AG20443 (cell line): ENCODE measurements around the gene FAAP100.
"Not testable (repeated sequence)": the region's sequence is repeated elsewhere in the genome, so short reads cannot be mapped to it uniquely, and the experiment has no call there.

Experiments used
- DNase-seq: peaks from one replicate; pipeline ENCODE4 v3.0.0; 2012; ENCODE audit warnings: low spot score, mixed read lengths

The FAAP100 gene

DNA sequence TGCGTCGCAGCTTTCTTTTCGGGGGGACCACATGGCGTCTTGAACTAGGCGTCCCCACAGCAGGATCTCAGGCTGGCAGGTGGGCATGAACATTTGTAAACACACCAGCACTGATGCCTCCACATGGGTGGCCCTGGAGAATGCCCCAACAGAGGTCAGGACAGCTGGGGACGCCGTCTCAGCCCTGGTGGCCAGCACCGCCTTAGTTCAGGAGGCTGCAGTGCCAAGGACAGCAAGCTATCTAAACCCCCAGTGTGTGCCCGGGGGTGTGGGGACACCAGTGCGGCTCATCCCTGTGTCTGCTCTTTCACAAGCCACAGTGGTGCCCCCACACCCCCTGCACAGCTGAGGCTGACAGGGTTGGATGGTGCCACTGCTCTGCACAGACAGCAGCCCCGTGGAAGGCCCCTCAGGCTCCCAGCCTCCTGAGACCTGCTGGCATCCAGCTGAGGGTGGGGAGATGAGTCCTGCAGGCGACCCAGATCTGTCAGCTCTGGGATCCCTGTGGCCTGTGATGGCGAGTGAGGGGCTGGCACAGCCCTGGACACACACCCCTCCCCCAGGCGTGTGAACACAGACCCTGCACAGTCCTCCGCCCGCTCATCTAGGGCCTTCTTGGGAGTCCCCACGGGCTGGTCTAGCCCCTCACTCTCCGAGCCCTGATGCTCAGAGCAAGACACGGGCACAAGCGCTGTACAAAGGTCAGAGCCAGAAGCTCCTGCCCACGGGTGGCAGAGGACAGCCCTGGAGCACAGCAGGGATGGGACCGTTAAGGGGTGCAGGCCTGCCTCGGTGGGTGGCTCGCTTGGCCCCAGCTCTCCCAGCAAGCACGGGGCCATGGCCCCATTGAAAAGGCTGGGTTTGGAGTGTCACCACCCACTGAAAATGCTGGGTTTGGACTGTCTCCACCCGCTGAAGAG, 13.2 kb downstream of the FAAP100 start:
- no peak for DNase-seq

DNA sequence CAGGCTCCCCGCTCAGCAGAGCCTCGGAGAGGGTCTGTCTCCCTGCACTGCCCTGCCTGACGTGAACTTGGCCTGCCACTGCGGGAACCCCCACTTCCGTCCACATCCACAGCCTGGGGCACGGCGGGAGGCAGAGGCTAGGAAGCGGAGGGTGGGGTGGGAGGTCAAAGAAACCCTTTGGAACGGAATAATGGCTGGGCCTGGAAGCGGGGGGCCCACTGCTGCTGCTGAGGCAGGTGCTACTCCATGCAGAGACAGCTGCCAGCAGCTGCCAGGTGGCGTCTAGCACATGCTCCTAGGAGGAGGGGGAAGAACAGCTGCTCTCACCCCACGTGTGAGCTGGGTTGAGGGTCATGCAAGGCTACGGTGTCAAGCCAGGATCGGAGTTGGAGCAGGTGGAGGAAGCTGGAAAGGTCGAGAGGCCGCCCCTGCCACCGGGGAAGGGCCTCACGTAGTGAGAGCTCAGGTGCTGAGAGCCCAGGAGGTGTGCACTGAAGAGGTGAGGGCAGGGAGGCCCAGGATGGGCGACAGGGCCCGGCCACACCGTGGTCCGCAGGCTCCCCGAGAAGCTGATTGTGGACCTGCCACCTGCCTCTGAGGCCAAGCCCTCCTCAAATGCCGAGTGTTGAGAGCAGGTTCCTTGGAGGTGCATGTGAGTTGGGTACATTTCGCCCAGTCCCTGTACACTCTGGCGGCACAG, 14.1 kb downstream of the FAAP100 start:
- no peak for DNase-seq

DNA sequence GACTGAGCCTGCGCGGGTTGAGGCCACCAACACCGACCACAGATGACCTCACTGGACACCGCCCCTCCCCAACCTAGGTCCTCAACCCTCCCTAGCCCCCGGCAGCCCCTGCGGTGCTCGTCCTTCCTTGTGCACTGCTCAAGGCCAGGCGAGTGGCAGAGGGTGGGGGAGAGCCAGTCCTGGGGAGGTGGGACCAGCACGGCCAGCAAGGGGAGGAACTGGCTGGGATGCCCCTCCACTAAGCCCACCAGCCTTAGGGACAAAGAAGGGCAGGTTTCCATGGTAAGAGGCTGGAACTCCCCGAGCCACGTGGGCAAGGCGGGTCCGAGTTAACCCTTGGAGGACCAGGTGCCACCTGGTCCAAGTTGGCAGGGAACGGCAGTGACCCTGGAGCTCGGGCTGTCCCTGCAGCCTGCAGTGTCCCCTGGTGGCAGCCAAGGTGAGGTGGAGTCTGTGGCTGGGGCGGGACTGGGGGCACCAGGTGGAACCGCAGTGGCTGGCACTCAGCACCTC, 14.8 kb downstream of the FAAP100 start:
- DNase-seq = no peak

DNA sequence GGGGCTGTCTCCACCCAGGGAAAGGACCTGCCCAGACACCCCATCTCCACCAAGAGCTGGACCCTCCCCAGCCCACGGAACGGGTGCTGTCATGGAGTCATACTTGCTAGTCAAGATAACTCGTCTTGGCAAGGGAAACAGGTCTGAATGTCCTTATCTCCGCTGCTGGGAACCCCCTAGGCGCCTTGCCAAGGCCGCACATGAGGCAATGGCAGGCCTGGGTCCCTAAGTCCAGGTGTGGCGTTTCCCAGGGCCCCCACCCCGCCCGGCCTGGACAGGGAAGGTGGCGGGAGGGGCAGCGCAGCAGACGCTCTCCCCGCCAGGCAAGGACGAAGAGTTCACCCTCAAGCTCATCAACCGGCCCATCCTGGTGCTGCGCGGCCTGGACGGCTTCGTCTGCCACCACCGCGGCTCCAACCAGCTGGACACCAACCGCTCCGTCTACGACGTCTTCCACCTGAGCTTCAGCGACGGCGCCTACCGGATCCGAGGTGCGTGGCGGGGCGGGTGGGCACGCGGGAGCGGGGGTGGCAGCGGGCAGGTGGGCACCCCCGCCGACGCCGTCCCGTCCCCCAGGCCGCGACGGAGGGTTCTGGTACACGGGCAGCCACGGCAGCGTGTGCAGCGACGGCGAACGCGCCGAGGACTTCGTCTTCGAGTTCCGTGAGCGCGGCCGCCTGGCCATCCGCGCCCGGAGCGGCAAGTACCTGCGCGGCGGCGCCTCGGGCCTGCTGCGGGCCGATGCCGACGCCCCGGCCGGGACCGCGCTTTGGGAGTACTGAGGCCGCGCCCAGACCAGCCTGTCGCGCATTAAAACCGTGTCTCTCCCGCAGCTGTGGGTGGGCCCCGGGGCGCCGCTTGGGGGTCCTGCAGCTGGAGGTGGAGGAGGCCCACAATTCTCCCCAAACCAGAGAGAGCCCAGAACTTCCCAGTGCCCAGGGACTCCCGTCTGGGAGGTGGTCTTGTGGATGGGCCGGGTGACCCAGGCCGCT, 15.6 kb downstream of the FAAP100 start:
- no peak for DNase-seq

DNA sequence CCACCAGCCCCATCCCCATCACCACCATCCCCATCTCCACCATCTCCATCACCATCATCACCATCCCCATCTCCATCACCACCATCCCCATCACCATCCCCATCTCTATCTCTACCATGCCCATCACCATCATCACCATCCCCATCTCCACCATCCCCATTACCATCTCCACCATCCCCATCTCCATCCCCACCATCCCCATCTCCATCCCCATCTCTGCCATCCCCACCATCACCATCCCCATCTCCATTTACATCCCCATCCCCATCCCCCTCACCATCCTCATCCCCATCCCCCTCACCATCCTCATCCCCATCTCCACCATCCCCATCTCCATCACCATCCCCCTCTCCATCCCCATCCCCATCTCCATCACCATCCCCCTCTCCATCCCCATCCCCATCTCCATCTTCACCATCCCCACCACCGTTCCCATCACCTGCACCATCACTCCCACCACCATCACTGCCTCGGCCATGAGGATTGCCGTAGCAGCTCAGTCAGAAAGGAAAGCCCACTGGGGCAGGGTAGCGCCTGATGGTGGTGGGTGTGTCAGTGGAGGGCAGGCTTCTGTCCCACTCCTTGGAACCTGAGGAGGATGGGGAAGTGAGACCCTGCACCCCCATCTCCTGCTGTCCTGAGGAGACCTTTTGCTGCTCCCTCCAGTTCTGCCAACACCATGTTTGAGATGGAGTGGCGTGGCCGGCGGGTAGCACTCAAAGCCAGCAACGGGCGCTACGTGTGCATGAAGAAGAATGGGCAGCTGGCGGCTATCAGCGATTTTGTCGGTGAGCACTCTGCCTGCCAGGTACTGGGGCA, 16.5 kb downstream of the FAAP100 start:
- DNase-seq = no peak

DNA sequence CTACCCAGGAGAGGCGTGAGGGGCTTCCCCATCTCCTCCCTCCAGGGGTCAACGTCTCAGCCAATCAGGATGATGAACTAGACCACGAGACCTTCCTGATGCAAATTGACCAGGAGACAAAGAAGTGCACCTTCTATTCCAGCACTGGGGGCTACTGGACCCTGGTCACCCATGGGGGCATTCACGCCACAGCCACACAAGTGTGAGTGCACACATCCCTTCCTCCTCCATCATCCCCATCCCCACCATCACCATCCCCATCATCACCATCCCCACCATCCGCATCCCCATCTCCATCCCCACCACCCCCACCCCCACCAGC, 17.2 kb downstream of the FAAP100 start:
- DNase-seq = no peak

DNA sequence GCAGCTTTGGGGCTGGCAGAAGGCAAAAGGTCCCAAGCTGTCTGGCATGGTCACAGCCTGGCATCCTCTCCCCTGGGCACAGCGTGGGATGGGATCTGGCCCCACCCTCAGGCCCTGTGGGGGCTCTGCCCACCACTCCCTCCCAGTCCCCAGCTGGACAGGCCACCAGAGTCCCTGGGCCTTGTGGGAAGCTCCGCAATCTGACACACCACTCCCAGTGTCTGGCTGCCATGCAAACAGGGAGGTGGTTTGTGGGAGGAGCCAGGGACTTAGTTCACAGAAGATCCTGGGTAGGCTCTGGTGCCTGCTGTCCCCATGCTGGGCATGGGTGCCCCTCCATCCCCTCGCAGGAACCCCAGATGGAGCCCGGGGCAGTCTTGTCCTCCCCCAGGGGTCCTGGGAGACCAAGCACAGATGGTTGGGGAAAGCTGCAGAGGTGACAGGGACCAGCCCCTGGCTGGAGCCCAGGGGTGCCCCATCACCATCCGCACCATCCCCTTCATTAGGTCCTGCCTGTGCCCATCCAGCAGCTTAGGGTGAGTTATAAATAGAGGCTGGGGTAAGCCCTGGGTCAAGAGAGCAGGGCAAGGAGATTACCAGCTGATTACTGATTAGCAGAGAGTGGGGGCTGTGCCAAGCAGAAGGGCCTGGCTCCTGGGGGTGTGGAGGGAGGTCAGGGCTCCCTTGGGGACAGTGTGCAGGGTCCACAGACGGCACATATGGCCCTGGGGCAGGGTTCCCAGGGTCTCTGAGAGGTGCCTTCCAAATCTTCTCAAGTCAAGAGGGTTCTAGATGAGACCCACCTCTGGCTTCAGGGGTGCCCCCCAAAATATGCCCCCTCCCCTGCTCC, 17.8 kb downstream of the FAAP100 start:
- peak; percentile 64 for DNase-seq

DNA sequence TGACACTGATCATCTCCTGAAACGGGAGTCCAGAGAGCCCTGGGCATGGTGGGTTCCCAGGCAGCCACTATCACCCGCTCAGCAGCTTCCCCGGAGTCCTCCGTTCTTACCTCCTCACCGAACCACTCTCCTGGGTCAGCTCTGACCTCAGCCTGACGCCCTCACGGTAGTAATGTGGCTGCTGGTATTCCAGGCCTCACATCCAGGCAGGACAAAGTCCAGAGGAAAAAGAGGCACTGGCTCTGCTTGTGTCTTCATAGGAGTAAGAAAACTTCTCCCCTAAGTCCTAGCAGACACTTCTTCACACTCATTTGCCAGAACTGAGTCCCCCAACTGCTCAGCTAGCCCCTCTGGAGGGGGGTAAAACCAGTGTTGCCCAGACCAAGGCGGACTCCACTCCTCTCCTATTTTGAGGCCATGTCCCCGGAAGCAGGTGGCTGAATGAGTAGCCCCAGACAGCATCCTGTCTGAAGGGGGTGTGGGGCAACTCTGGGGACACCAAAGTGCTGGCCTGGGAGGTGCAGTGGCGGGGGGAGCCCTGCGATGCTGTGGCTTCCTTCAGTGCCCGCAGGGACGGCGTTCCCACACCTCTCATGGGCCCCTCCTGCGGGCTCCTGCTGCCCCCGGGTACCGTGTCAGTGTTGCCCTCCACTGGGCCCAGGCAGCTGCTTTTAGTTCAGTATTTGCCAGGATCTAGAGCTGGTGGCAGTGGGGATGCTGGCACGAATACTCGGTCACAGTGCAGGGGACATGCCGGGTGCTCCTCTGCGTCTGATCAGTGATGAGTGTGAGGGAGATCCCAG, 18.6 kb downstream of the FAAP100 start:
- DNase-seq = no peak

DNA sequence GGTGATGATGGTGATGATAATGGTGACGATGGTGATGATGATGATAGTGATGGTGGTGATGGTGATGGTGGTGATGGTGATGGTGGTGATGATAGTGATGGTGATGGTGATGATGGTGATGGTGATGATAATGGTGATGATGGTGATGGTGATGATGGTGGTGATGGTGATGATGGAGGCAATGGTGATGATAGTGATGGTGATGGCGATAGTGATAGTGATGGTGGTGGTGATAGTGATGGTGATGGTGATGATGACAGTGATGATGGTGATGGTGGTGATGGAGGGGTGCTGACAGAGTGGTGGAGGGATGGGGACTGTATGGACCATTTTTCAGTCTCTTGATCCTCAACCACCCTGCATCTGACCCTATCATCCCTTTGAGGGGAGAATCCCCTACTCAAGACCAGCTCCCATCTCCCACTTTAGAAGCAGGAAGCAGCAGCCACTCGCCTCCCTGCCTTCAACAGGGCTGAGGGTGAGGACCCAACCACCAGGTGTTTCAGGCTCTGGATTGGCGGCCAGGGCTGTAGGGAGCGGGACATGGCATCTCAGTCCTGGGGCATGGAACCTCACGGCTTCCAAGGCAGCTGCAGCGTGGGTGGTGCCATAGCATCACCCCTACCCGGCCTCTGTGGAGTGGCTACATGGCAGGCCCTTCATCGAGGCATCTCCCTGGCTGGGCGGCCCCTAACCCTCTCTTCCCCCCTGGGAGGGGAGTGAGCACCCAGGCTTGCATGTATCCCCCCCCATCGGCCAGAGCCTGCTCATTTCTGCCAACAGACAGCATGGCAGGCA, 19.5 kb downstream of the FAAP100 start:
- no peak for DNase-seq

DNA sequence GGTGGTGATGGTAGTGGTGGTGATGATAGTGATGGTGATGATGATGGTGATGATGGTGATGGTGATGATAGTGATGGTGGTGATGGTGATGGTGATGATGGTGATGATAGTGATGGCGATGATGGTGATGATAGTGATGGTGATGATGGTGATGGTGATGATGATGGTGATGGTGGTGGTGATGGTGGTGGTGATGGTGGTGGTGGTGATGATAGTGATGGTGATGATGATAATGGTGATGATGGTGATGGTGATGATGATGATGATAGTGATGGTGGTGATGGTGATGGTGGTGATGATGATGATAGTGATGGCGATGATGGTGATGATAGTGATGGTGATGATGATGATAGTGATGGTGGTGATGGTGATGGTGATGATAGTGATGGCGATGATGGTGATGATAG, 20.2 kb downstream of the FAAP100 start:
- DNase-seq = not testable (repeated sequence)

DNA sequence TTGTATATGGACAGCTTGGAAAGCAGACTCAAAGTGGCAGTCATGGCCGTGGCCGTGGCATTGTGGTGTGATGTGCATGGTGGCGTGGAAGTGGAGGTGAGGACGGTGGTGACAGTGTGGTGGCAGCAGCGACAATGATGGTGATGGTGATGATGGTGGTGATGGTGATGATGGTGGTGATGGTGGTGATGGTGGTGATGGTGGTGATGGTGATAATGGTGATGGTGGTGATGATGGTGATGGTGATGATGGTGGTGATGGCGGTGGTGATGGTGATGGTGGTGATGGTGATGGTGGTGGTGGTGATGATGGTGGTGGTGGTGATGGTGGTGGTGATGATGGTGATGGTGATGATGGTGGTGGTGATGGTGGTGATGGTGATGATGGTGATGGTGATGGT, 21.1 kb downstream of the FAAP100 start:
- not testable (repeated sequence) for DNase-seq

DNA sequence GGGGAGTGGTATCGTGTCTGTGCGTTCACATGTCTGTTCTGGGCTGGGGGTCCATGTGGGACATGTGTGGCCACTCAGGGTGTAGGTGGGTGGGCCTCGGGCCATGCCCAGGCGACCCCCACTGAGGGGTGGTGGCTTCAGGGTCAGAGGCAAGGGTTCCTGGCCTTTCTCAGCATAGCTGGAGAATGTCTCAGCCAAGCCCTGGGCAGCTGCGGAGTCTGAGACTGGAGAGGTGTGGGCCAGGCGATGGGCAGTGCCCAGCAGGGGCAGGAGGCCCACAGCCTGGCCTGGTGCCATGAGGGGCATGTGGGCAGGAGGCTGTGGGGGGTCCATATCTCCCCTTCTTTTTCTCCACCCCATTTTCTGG, 22.7 kb downstream of the FAAP100 start:
- no peak for DNase-seq

DNA sequence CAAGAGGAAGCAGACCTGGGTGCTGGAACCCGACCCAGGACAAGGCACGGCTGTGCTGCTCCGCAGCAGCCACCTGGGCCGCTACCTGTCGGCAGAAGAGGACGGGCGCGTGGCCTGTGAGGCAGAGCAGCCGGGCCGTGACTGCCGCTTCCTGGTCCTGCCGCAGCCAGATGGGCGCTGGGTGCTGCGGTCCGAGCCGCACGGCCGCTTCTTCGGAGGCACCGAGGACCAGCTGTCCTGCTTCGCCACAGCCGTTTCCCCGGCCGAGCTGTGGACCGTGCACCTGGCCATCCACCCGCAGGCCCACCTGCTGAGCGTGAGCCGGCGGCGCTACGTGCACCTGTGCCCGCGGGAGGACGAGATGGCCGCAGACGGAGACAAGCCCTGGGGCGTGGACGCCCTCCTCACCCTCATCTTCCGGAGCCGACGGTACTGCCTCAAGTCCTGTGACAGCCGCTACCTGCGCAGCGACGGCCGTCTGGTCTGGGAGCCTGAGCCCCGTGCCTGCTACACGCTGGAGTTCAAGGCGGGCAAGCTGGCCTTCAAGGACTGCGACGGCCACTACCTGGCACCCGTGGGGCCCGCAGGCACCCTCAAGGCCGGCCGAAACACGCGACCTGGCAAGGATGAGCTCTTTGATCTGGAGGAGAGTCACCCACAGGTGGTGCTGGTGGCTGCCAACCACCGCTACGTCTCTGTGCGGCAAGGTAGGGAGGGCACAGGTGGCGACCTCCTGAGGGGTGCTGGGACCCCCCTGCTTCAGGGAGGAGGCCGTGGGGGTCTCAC, 23.3 kb downstream of the FAAP100 start:
- no peak for DNase-seq

DNA sequence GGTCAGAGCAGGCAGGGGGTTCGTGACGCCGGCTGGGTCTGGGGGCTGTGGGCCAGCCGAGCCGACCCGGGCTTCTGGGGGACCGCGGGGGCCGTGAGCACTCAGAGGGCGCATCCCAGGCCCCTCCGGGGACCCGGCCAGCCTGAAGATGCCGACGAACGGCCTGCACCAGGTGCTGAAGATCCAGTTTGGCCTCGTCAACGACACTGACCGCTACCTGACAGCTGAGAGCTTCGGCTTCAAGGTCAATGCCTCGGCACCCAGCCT, 23.8 kb downstream of the FAAP100 start:
- no peak for DNase-seq

DNA sequence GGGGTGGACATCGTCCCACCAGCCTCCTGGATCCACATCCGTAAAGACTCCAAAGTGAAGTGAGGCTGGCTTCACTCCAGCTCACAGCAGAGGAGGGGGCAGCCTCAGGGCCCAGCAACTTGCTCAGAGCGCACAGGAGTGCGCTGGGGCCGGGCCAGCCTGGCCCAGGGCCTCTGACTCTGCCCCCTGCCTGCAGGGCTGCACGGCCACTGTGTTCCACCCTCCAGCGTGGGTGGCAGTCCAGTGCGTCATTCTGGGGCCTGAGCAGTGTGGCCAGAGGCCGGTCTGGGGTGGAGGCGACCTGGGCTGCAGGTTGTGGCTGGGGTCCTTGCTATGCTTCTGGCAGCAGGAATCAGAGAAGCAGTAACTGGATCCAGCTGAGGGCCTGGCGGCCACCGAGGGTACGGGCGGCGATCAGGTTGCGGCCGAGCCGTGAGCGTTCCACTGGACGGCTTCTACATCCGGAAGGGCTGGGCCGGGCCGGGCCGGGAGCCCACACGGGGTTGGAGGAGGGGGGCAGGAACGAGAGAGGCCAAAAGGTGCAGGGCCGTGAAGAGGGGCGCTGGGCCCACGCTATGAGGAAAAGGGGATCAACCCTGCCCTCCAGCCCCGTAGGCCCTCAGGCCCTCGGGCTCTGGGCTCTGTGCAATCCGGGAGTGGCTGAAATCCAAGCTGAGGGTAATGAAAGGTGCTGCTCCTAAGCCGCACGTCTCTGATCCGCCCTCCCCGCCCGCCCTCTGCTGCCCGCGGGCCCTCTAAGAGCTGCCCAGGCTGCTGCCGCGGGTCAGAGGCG, 24.4 kb downstream of the FAAP100 start, which contains the start of gene FSCN2:
Gene FSCN2 (plus strand): TSS at position 787 of the 793 bp plus-strand sequence. CDS start 155 bp downstream, outside the sequence.
- peak; percentile 65 for DNase-seq

DNA sequence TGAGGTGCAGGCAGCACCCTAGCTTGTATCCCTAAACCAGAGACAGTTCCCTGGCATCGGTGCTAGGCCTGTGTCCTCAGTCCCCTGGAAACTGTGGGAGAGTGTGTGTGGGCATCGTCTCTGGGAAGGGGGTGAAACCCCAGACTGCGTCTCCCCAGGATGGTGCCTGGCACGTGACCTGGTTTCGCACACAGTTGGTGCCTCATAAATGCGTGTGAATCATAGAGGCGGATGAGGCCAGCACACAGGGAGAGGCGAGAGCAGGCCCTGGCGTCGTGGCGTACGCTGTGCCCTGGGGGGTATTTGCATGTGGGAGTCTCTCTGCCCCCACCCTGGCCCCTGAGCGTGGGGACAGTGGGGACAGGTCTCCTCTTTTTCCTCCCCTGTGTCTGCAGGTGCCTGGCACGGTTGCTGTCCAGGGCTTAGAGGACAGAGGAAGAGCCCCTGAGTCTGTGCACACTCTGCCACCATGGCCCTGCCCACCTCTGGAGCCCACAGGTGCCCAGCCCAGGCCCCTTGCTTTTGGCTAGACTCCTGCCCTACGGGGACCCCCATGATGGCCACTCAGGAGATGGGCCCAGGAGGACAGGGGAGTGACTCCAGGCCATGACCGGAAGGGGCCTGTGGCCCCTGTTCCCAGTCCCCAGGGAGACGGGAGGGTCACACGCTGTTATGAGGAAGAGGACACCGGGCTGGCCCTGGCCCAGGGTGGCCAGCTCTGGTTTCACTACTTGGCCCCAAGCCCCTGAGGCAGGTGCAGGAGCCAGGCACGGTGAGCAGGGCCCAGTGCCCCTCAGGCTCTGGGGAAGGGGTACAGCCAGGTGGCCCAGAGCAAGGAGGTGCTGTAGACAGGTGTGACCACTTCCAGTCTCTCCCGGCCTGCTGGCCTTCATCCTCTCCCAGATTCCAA, 25.2 kb downstream of the FAAP100 start:
- no peak for DNase-seq
